Bone marrow (tissue), 2 donors: ENCODE data around the gene DNAJC22.

Experiments used
- DNase-seq, 2 donors: peaks; one replicate each; lab custom pipeline; 2025; lab: John Stamatoyannopoulos, UW

DNAJC22 gene

DNA sequence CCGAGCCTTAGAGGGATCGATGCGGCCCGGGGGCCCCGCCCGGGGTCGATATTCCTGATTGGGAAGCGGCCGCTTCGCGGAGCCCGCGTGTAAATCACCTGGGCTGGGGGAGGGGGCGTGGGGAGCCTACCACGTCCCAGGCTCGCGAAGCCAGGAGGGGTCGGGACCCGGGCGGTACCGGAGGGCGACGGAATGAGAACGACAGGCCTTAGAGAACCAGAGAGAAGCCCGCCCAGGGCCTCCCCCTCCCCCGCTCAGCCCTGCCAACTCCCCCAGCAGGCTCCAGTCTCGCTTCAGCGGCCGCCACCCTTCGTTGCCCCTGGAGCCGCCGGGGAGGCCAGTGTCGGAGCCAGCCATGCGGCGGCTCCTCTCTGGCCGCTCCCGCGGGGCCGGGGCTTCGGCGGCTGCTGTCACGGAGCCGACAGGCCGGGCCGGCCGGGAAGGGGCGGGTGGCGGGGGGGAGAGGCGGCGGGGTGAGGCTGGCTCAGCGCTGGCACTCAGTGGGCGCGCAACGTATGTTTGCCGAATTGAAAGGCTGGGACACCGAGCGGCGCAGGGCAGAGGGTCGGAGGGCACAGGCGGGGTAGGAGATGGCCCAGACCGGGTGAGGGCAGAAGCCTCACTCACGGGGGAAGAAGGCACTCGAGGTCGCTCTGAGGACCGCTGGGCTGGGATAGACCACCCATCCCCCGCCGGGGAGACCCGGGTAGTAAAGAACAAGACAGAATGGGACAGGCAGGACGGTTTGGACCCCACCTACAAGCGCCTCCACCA lies 1.4 kb upstream of the DNAJC22 start:
- DNase-seq: no peak

DNA sequence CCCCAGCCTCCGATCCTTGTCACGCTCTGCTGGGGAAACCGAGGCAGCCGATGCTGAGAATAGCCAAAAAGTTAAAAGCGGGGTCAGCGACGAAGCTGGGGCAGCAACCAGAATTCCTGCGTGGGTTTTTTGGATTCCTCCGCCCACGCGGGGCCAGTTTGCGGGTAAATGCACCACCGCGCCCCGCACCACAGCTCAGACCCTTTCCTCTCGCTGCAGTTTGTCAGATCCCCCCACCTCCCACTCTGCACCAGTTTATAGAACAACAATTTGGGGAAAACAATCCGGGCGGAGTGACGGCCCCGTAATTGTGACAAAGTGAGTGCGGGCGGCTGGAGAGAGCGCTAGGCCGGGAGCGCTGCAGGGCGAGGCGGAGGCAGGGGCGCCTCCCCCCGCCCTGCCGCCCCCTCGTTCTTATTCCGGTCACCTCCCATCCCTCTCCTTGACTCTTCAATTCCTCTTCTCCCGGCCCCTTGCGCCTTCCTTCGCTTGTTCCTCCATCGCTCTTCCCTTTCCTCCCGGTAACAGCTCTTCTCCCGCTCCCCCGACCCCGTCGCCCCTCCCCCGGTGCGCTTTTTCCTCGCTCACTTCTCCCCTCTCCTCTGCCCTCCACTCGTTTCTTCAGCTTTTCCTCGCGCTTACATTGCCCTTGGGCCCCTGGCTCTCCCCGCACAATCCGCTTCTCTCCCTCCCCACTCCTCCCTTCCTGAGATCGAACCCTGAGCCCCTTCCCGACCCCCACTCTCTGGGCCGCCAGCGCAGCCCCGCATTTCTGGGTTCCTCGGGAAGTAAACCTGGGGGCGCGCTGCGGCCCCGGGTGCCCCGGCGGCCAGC lies 646 bp upstream of the DNAJC22 start:
- no peak for DNase-seq

GRCh38 chr12:49347311-49348193 lies 864 bp downstream of the DNAJC22 start:
- peak; percentile 16 to 39 for DNase-seq

- DNase-seq: no peak
These were observed 2.1 kb downstream of the DNAJC22 start for GRCh38 chr12:49348781-49349180.

DNA sequence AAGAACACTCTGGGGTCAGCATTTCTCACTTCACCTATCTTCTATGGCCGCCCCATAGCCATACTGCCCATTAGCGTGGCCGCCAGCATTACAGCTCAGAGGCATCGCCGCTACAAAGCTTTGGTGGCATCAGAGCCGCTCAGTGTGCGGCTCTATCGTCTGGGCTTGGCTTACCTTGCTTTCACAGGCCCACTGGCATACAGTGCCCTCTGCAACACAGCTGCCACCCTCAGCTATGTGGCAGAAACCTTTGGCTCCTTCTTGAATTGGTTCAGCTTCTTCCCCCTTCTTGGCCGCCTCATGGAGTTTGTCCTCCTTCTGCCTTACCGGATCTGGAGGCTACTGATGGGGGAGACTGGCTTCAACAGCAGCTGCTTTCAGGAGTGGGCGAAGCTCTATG lies 2.6 kb downstream of the DNAJC22 start:
- no peak for DNase-seq

GRCh38 chr12:49352351-49352750 lies 5.7 kb downstream of the DNAJC22 start:
- no peak for DNase-seq

DNA sequence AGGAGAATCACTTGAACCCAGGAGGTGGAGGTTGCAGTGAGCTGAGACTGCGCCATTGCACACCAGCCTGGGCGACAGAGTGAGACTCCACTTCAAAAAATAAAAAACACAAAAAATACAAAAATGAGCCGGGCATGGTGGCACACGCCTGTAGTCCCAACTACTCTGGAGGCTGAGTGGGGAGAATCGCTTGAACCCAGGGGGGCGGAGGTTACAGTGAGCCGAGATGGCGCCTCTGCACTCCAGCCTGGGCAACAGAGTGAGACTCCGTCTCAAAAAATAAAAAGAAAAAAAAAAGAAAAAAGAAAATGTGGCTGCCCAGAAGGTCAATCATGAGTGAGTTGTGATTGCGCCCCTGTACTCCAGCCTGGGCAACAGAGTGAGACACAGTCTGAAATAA lies 9.2 kb downstream of the DNAJC22 start:
- DNase-seq: no peak

DNA sequence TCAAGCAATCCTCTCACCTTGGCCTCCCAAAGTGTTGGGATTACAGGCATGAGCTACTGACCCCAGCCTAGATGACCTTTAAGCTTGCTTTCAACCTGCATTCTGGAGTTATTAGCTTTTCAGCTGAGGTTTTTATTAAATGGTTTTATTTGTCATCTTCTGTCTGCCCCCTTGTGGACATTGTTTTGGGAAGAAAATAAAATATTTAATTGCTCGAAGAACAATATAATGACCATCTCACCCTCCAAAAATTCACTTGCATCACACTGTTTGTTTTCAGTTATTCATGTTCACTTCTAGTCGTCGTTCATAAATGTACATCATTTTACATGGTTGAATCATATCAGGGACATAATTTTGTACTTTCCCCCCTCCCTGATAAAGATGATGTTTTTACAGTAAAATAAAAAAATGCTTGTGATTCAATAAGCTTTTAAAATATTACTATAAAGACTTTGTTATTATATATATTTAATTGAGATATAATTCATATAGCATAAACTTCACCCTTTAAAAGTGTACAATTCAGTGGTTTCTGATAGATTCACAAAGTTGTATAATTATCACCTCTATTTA lies 10.5 kb downstream of the DNAJC22 start:
- DNase-seq: no peak

GRCh38 chr12:49358483-49359141 lies 11.9 kb downstream of the DNAJC22 start:
- DNase-seq: peak in 1 of 2 donors; percentile 85

GRCh38 chr12:49359671-49360070 lies 13.0 kb downstream of the DNAJC22 start:
- DNase-seq: no peak

DNA sequence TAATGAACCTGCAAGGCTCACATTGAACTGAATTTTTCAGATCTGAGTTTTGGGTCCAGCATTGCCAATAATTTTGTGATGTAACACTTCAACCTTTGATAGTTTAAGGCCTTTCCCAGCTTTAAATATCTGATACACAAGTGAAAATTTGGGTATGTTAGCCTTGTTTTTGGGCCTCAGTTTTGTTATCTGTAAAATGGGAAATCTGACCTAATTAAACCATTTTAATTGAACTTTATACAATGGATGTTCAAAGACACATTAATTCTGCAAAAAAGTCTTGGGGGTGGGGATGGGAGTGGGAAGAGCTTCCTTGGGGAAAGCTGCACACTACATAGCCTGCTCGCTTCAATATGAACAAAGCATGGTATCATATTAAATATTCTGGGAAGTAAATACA lies 15.4 kb downstream of the DNAJC22 start:
- DNase-seq: no peak

- no peak for DNase-seq
These were observed 18.3 kb downstream of the DNAJC22 start for GRCh38 chr12:49364989-49365388.

DNA sequence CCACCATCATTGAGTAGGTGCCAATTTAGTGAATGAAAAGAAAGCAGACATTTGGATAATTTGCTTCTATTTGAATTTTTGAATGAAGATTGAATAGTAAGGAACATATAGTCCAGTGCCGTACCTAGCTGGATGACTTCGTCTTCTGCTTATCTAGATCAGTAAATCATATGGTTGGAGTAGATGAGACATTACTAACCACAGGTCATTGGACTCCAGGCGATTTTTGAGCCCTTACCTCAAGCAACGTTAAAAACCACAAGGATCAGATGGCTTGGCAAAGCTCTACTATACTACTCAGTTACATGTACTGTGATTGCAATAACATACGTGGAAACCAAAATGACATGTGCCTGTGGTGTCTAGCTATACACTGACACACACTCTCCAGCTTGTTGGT lies 18.9 kb downstream of the DNAJC22 start:
- DNase-seq: no peak

GRCh38 chr12:49366096-49366651 lies 19.5 kb downstream of the DNAJC22 start:
- no peak for DNase-seq

DNA sequence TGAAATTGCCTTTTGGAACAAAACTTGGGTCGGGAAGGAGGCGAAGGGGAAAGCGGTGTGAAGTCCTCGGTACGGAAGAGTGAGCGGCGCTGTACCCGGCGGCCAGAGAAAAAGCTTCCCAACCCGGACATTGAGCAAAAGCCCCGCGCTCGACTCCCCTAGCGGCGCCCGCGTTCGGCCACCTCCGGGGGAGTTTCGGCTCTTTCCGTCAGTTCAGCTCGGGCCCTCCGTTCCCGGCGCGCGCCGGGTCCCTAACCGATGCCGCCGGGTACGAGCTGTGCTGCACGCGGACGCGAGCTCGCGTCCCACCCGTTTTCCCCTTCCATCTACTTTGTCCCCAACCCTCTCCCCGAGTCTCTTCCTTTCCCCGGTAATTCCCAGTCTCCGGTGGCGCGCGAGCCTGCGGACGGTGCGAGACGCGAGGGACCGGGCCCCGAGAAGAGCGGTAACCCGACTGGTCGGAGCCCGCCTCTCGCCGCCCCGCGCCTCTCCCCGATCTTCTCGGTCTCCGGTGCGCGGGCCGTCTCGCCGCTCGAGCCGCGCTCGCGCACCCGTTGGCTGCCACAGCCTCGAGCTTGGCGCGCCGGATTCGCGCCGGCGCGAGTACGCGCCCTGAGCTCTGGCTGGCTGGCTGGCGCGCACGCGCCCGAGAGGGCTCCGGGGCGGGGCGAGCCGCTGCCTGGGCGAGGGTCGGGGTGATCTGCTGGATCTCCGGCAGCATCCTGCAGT lies 20.1 kb downstream of the DNAJC22 start:
- peak; percentile 79 to 83 for DNase-seq

- DNase-seq: peak in 1 of 2 donors; percentile 61
These were observed 20.9 kb downstream of the DNAJC22 start, which contains the start of gene SPATS2 for GRCh38 chr12:49367381-49368239. Gene SPATS2, plus strand, starts transcription at chr12:49367462. Its CDS starts 93,551 bp downstream, at chr12:49461013.

GRCh38 chr12:49368240-49368600 lies 21.5 kb downstream of the DNAJC22 start:
- DNase-seq: no peak

- DNase-seq: peak in 1 of 2 donors; percentile 57
These were observed 22.9 kb downstream of the DNAJC22 start for GRCh38 chr12:49369411-49370145.

- no peak for DNase-seq
These were observed 23.9 kb downstream of the DNAJC22 start for GRCh38 chr12:49370539-49370938.
